OCI-LY3 (cell line): ENCODE results near the gene DHCR7.

ENCODE experiments used
- H2AFZ ChIP-seq: fragments of 200-600, 300-600 bp; shearing (Covaris generic); 2 replicates; pipeline ENCODE4 v1.6.0; 2014; ENCODE audit warnings: antibody characterized with exemption, low read depth, low read length
- H3K27ac ChIP-seq: fragments of 200-600, 300-600 bp; sonication (generic); 2 replicates; pipeline ENCODE4 v1.5.1; 2014; ENCODE audit warnings: mild to moderate bottlenecking, low read length, moderate library complexity, mixed read lengths
- H3K27me3 ChIP-seq: fragments of 200-600, 300-600 bp; sonication (generic); 2 replicates; pipeline ENCODE4 v1.6.1; 2014; ENCODE audit warnings: low read depth, low read length, mixed read lengths
- H3K36me3 ChIP-seq: fragments of 200-600, 300-600 bp; sonication (generic); replicated peaks from 2 replicates; pipeline ENCODE3; 2014; ENCODE audit warnings: low read depth, low read length, mixed read lengths
- H3K4me1 ChIP-seq: fragments of 300-600, 200-600 bp; sonication (generic); 2 replicates; pipeline ENCODE4 v1.6.1; 2014; ENCODE audit warnings: low read length, mixed read lengths
- H3K4me2 ChIP-seq: fragments of 200-600, 300-600 bp; sonication (generic); 2 replicates; pipeline ENCODE4 v1.6.1; 2014; ENCODE audit warnings: low read length, mixed read lengths
- H3K4me3 ChIP-seq: fragments of 300-600, 200-600 bp; sonication (generic); 2 replicates; pipeline ENCODE4 v1.5.1; 2014; ENCODE audit warnings: antibody characterized with exemption, mild to moderate bottlenecking, low read length, moderate library complexity
- H3K79me2 ChIP-seq: fragments of 300-600, 200-600 bp; shearing (Covaris generic); 2 replicates; pipeline ENCODE4 v1.6.1; 2014; ENCODE audit warnings: mild to moderate bottlenecking, low read length, mixed read lengths
- H3K9ac ChIP-seq: fragments of 300-600, 200-600 bp; shearing (Covaris generic); 2 replicates; pipeline ENCODE4 v1.6.0; 2014; ENCODE audit warnings: mild to moderate bottlenecking, low read length, moderate library complexity
- H3K9me3 ChIP-seq: fragments of 200-600, 300-600 bp; shearing (Covaris generic); 2 replicates; pipeline ENCODE4 v1.6.1; 2014; ENCODE audit warnings: low read length, mixed read lengths; ENCODE audit not compliant: insufficient read depth
- H4K20me1 ChIP-seq: fragments of 200-600, 300-600 bp; sonication (generic); 2 replicates; pipeline ENCODE4 v1.6.1; 2016; ENCODE audit warnings: low read length, mixed read lengths; ENCODE audit not compliant: insufficient read depth
- CTCF ChIP-seq: fragments of 200-600, 300-600 bp; sonication (generic); IDR thresholded peaks from 2 replicates; pipeline ENCODE4 v1.5.1; 2014; ENCODE audit warnings: antibody characterized with exemption, low read length, low read depth
- EZH2phosphoT487 ChIP-seq: fragments of 200-600 bp; shearing (Covaris generic); IDR thresholded peaks from 2 replicates; pipeline ENCODE4 v1.6.1; 2018; ENCODE audit warnings: antibody characterized with exemption, mixed run types, low read depth

DHCR7 gene

GRCh38 chr11:71436861-71437260, 11.3 kb downstream of the DHCR7 start:
- H3K36me3 ChIP-seq = peaks cover 78% of the 10 kb centered on the region
- H3K27ac ChIP-seq = no peak overlapping the region
- no peaks in the 10 kb centered on the region for H3K27me3 ChIP-seq
- H4K20me1 ChIP-seq = peaks cover 8% of the 10 kb centered on the region
- no peak overlapping the region for H3K4me2 ChIP-seq
- no peak for TF ChIP-seq CTCF
- TF ChIP-seq EZH2phosphoT487 = no peak
- H3K79me2 ChIP-seq = no peaks in the 10 kb centered on the region
- H3K9me3 ChIP-seq = no peaks in the 10 kb centered on the region
- H2AFZ ChIP-seq = no peak overlapping the region
- no peak overlapping the region for H3K4me3 ChIP-seq
- H3K4me1 ChIP-seq = no peaks in the 10 kb centered on the region
- no peak overlapping the region for H3K9ac ChIP-seq

- Histone ChIP-seq H3K27ac (no peak overlapping the region), H3K4me3 (no peak overlapping the region), H3K27me3 (no peaks in the 10 kb centered on the region), H4K20me1 (peaks cover 8% of the 10 kb centered on the region; the same call in 1 of the 2 replicates), H3K79me2 (no peaks in the 10 kb centered on the region), H3K4me2 (no peak overlapping the region), H3K9me3 (no peaks in the 10 kb centered on the region), H3K36me3 (peaks cover 65% of the 10 kb centered on the region), H3K4me1 (no peaks in the 10 kb centered on the region), H2AFZ (no peak overlapping the region), H3K9ac (no peak overlapping the region)
- no peak for TF ChIP-seq EZH2phosphoT487
- TF ChIP-seq CTCF = no peak
Measured at GRCh38 chr11:71435278-71435951, 12.8 kb downstream of the DHCR7 start.

GRCh38 chr11:71434576-71435130, 13.5 kb downstream of the DHCR7 start:
- H3K27ac ChIP-seq = no peak overlapping the region
- H3K36me3 ChIP-seq = peaks cover 57% of the 10 kb centered on the region
- H3K79me2 ChIP-seq = no peaks in the 10 kb centered on the region
- H2AFZ ChIP-seq = no peak overlapping the region
- H3K9me3 ChIP-seq = no peaks in the 10 kb centered on the region
- TF ChIP-seq EZH2phosphoT487 (no peak), CTCF (no peak)
- H3K27me3 ChIP-seq = no peaks in the 10 kb centered on the region
- no peak overlapping the region for H3K4me3 ChIP-seq
- H4K20me1 ChIP-seq = peaks cover 8% of the 10 kb centered on the region; the same call in 1 of the 2 replicates
- H3K4me1 ChIP-seq = no peaks in the 10 kb centered on the region
- H3K9ac ChIP-seq = no peak overlapping the region
- H3K4me2 ChIP-seq = no peak overlapping the region

- H3K27me3 ChIP-seq = no peaks in the 10 kb centered on the region
- no peak overlapping the region for H3K9ac ChIP-seq
- H3K4me3 ChIP-seq = no peak overlapping the region
- no peak overlapping the region for H3K27ac ChIP-seq
- peaks cover 8% of the 10 kb centered on the region; the same call in 1 of the 2 replicates for H4K20me1 ChIP-seq
- H3K4me2 ChIP-seq = no peak overlapping the region
- H3K4me1 ChIP-seq = no peaks in the 10 kb centered on the region
- H3K9me3 ChIP-seq = no peaks in the 10 kb centered on the region
- no peaks in the 10 kb centered on the region for H3K79me2 ChIP-seq
- no peak overlapping the region for H2AFZ ChIP-seq
- peaks cover 49% of the 10 kb centered on the region for H3K36me3 ChIP-seq
- no peak for TF ChIP-seq CTCF
- TF ChIP-seq EZH2phosphoT487 = no peak
Measured at GRCh38 chr11:71433648-71434450, 14.3 kb downstream of the DHCR7 start.
